NCI-H2196 treated with DMSO at 0.1 percent for 48 hours (cell line): ENCODE measurements around the gene CORT.
A peak's percentile ranks its signal among the peaks of the same experiment; 100 is the strongest.
"Not testable (repeated sequence)": the region's sequence is repeated elsewhere in the genome, so short reads cannot be mapped to it uniquely, and the experiment has no call there.

ENCODE experiments used
- DNase-seq: peaks from one replicate; lab custom pipeline; 2025; ENCODE audit not compliant: unreplicated experiment; lab: John Stamatoyannopoulos, UW

Gene CORT

DNA sequence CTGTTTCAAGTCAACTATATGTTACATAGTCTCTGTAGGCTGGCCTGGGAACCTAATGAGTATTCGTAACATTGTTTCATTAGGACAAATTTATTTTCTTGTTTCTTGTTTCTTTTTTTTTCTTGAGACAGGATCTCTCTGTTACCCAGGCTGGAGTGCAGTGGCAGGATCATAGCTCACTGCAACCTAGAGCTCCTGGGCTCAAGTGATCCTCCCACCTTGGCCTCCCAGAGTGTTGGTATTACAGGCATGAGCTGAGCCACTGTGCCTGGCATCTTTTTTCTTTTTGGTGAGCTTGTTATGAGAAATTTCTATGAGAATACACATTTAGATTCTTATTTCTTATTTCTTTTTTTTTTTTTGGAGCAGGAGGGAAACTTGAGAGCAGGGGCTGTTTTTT lies 12.8 kb upstream of the CORT start:
- no peak for DNase-seq

DNA sequence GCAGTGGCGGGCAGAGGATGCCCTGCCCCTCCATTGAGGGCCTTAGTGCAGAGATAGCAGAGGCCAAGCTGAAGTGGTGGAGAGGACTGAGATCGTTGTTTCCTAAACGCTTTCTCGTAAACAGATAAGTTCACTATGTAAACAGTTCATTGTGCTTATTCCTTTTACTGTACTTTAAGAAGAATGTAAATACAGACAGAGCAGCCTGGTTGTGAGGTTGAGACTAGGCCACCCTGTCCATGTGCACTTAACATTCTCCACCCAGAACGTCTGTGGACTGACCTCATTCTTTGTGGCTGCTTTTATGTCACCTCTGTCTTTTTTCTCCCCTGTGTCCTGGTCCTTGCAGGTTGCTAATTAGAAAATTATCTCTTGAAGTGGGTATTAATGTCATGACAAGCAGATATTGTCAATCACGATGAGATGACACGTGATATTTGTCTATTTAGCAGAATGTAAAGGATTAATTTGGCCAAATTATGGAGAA lies 11.1 kb upstream of the CORT start:
- DNase-seq, result no peak

DNA sequence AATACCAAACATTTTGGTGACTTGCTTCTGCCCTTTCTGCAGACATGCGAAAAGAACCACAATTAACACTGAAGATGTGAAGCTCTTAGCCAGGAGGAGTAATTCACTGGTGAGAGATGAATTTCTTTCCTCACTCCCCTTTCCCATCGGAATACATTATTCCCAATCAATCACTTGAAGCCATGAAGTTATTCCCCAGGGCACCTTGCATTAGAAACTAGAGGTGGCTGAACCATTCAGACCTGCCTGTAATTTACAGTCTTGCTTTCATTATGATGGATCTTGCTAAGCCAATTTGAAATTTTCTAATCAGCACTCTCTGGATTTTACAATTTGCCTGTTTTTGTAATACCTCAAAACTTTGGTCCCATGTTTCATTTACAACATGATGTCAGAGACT lies 9.5 kb upstream of the CORT start:
- DNase-seq, result no peak

DNA sequence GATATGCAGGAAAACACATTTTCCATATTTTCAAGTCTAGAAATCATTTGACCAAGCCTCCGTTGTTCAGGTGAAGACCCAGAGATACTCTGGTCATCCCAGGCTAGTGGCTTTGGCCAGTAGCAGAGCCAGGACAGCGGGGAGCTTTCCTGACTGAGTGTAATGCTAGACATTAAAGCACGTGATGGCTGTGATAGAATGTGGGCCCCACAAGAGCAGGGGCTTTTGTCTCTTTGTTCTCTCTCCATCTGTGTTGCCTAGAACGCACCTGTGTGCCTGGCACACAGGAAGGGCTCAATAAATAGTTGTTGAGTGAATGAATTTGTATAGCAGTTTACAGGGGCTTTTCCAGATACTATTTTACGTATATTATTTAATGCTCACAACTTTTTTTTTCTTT lies 9.0 kb upstream of the CORT start:
- no peak for DNase-seq

DNA sequence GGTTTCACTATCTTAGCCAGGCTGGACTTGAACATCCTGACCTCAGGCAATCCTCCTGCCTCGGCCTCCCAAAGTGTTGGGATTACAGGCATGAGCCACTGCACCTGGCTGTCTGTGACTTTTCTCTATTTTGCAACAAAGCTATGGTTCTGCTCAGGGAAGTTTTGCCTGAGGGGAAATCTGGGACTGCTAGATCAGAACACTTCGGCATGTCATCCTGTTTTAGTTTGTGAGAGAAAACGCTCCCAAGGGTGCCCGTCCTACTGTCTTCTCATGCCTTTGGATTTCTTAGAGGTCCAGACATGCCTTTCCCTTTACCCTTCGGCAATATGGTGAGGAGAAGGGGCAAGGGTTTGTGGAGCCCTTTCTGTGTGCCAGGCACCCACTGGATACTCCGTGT lies 5.6 kb upstream of the CORT start:
- no peak for DNase-seq

DNA sequence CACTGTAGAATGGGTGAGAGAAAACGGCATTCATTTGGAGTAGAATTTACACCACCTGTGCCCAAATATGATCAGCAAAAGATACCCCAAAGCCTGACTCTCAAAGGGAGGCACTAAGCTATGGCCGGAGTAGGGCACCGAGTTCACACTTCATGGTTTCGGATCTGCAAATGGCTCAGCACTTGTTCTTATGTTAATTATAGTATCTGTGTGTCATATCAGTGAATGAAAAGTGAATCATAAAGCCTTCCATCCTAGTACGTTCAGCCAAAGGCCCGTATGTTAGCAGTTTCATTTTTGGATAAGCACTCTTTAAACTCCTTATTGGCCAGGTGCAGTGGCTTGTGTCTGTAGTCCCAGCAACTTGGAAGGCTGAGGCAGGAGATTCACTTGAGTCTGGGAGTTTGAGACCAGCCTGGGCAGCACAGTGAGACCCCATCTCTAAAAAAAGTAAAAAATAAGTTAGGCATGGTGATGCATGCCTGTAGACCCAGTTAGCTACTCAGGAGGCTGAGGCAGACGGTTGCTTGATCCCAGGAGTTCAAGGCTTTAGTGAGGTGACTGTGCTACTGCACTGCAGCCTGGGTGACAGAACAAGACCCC lies 4.9 kb upstream of the CORT start:
- no peak for DNase-seq

DNA sequence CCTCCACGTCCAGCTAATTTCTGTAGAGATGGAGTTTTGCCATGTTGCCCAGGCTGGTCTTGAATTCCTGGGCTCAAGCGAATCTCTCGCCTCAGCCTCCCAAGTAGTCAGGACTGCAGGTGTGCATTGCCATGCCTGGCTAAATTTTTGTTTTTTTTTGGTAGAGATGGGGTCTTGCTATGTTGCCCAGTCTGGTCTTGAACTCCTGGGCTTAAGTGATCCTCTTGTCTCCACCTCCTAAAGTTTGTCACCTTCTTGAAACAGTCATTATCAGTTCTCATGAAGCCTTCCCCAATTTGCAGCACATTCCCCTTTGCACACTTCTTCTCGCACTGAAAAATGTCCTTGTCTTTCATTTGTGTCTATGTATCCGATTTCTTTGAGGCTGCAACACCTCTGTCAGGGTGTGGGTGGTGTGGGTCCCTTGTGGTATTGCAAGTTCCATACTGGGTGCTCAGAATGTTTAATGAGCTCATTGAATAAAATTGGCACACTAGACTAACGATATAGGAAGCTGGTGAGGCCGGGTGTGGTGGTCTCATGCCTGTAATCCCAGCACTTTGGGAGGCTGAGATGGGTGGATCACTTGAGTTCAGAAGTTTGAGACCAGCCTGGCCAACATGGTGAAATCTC lies 2.9 kb upstream of the CORT start:
- DNase-seq, result no peak

DNA sequence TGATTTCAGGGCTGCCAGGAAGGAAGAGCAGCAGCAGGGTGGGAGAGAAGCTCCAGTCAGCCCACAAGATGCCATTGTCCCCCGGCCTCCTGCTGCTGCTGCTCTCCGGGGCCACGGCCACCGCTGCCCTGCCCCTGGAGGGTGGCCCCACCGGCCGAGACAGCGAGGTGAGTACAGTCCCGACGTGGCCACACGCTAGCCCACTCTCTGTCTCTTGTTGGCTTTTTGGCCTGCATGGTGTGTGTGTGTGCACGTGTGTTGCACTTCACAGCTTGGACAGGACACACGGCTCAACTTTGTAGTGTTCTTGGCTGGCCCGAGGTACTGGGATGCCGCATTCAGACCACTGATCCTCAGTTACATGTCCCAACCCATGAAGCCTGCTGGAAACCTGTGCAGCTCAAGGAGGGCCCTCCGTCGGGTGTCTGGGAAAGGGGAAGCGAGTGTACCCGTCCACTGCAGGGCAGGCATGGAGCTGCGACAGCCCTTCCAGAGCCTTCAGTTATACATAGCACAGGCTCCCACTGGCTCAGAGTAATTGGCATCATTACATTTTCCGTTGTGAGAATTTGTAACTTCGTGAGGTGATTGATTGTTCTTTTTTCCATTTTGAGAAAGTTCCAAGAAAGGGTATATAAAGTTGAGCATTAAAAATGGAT lies 454 bp downstream of the CORT start:
- no peak for DNase-seq

DNA sequence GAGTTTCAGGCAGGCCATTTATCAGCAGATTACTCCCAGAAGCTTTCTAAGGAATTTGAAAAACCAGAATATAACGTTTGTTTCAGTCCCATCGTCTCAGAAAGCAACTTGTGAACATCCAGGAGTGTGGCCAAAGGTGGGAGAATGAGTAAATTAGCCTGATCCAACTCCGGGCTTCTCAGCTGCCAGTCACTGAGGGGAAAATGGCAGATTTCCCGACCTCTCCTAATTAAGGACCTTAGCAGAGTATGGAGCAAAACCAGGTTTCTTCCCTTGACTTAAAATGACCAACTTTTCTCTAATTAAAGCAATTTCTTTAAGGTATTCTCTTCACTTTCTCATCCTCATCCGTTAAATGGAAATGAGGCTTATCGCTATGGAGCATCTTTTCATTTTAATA lies 1.0 kb downstream of the CORT start:
- no peak for DNase-seq

DNA sequence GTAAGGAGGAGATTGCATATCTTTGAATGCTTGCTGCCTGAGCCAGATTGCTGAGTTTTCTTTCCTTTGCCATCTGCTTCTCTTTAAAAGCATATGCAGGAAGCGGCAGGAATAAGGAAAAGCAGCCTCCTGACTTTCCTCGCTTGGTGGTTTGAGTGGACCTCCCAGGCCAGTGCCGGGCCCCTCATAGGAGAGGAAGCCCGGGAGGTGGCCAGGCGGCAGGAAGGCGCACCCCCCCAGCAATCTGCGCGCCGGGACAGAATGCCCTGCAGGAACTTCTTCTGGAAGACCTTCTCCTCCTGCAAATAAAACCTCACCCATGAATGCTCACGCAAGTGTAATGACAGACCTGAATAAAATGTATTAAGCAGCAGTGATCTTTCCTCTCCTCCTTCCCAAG lies 1.5 kb downstream of the CORT start:
- no peak for DNase-seq

DNA sequence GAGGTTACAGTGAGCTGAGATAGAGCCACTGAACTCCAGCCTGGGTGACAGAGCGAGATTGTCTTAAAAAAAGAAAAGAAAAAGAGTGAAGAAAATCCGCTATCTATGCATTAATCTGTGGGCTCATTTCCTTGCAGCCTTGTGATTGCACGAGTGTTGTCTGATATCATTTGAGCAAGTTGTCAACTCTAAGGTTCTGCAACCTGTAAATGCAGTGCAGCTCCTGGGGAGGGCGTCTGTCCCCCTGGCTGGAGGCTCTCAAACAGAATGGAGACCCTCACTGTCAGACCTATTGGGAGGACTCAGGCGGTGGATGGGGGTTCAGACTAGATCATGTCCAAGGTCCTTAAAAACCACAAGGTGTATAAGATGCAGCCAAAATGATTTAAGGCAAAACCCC lies 6.2 kb downstream of the CORT start:
- DNase-seq, result no peak

DNA sequence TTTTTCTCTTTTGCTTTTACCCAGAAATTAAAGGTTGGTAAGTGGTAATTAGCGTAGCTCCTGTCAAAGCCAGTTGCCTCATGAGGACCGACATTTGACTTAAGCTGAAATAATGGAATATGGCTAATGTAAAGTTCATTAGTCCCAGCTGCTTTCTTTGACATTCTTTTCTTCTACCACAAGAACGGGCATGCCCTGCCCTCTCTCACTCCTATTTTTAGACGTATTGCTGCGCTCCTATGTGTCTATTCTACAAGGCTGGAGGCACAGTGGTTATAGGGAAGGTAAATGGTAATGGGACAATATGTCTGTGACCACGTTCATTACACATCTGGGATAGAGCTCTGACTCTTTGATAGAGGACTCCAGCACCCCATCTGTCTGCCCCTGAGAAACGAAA lies 6.8 kb downstream of the CORT start:
- DNase-seq, result no peak

DNA sequence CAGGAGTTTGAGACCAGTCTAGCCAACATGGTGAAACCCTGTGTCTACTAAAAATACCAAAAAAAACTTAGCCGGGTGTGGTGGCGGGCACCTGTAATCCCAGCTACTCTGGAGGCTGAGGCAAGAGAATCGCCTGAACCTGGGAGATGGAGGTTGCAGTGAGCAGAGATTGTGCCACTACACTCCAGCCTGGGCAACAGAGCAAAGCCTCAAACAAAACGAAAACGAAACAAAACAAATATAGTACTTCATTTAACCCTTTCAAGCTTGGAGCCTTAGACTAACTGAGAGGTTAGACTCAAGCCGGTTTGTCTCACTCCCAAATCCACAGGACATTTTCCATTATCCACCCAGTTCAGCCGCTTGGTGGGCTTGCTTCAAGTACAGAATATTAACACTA lies 7.6 kb downstream of the CORT start:
- DNase-seq, result not testable (repeated sequence)

DNA sequence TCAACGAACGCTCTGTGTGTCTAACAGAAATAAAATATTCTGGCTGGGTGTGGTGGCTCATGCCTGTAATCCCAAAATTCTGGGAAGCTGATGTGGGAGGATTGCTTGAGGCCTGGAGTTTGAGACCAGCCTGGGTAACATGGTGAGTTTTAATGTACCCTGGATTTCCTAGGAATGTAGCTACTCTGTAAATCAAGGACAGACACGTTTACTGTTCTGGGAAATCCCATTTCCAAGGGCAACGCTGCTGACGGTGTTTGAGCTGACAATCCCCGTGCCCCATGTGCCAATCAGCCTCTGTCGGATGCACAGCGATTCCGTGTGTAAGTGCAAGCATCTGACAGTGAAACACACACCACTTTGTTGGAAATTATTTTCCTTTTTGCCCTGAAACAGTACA lies 8.0 kb downstream of the CORT start:
- DNase-seq, result no peak

DNA sequence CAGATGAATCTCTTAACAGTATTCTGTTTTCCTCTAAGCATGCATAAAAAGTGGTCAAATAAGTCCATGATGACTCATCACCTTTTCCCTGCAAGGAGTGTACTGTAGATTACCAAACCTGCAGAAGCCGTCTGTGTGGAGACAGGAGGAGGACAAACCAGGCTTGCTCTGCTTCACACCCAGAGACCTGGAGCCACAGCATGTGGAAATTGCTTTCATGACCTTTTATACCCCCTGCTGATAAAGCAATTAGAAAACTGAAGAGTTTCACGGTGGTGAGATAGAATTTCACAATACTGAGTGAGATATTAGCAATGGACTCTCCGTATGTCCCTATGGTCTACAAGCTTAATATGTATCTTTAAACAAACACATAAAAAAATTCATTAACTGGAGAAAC lies 9.4 kb downstream of the CORT start:
- DNase-seq, result no peak

DNA sequence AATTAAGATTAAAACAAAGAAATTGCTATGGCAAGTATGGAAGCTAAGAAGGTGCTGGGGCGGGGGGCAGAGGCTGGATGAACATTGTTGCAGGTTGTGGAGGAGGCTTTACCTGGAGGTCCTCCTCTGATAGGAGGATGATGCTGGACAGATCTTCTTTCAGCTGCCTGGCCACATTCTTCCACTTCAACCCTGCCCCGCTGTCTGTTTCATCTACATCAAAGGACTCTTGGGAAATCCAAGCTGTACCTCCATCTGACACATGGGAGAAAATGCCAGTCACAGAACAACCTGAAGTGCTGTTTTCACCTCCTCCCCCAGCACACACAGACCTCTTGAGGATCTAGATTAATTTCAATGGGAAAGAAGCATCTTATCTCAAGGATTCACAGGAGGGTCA lies 17.2 kb downstream of the CORT start:
- DNase-seq, result no peak

DNA sequence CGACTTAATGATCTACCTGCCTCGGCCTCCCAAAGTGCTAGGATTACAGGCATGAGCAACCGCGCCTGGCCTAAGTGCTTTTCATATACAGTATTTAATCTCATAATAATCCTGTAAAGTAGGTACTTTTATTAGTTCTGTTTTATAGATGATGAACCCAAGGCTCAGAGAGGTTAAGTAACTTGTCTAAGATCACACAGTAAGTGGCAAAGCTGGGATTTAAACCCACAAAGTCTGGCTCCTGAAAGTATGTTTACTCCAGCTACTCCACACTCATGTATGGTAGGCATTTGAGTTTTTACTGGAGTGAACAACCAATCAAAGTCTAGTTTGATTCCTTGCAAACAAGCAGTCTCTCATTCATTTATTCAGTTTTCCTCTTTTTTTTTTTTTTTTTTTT lies 20.2 kb downstream of the CORT start:
- DNase-seq, result no peak

DNA sequence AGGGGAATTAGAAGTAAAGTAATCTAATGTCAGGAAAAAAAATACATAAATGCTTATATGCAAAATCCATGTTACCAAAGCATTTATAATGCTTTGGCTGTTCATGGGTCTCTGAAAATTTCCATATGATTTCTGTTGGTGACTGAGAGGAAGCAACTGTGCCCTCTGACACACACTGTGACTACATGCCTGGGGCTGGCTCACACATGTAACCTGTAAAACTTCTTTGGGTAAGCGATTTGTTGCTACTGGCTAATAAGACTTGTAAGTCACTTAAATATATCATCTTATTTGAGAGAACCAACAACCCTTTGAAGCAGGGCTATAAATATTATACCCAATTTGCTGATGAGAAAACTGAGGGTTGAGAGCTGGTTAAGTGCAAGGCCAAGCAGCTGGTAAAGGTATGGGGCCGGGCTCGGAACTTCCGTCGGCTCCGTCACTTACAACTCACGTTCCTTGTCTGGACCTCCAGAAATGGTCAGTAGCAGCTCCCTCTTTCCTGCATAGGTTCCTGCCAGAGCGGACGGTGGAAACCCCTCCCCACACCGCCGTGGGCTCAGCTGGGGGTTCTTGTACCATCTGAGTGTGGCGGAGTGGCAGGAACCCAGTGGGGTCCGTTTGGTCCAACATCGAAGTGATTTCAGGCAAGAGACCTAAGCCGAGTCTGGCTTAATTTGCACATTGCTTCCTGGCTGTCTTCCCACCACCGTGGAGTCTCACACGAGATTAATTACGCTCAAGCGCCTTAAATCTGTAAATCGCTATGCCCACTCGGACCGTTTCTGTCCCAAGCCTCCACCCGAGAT lies 21.8 kb downstream of the CORT start:
- DNase-seq, result no peak

DNA sequence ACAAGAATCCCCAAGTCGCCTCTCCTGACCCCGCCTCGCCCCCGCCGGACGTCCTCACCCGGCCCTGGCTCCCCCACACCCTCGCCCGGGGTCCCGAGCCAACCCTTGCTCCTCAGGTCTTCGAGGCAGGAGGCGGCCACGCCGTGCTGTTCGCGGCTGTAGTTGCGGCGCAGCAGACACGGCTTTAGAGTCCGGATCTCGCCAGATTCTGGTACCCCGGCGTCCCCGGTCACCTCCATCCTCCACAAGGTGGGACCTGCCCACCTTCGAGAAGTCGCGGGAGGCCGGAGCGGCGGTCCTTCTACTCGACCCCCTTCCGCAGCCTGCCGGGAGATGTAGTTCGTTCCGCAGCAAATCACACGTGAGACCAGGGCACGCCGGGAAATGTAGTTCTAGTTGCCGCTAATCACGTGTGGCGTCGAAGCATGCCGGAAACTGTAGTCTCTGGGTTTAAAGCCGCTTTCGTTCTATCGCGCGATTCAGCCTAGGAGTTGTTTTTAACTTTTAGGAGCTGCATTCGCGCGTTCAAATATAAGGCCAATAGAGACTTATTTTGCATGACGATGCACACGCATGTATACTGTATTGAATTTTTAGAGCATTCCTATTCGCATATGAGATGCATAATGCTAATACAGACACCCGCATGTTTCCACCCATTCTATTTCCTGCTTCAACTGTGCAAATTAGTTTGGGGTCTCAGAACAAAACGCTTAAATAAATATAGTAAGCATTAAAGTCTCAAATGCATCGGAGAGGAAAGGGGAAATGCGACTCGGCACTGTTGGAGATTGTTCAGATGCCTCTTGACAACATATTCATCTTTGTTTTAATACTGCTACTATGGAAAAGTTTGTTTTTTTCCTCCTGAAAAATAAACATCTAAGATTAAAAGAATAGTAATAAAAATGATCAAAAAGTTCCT lies 22.7 kb downstream of the CORT start, which contains the start of gene DFFA:
Gene DFFA, minus strand, starts transcription at position 310 of the 925 bp plus-strand sequence. Its CDS starts 71 bp downstream, at position 239.
- DNase-seq, result peak; percentile 90

DNA sequence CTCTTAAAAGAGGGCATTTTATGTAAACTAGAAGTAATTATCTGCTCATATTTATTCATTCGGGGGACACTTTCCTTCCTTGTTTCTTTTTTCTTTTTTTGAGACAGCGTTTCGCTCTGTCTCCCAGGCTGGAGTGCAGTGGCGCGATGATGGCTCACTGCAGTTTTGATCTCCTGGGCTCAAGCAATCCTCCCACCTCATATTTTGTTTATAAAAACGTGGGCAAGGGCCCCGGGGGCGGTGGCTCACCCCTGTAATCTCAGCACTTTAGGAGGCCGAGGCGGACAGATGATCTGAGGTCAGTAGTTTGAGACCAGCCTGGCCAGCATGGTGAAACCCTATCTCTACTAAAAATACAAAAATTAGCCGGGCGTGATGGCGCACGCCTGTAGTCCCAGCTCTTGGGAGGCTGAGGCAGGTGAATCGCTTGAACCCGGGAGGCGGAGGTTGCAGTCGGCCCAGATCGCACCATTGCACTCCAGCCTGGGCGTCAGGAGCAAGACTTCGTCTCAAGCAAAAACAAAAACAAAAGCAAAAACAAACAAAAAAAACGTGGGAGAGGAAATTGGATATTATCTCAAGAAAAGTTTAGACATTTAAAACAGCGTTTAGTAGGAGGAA lies 23.4 kb downstream of the CORT start:
- DNase-seq, result no peak
